ENCODE results near the gene SEC24A.
"Not testable (repeated sequence)": the region's sequence is repeated elsewhere in the genome, so short reads cannot be mapped to it uniquely, and the experiment has no call there.

SEC24A gene

DNA sequence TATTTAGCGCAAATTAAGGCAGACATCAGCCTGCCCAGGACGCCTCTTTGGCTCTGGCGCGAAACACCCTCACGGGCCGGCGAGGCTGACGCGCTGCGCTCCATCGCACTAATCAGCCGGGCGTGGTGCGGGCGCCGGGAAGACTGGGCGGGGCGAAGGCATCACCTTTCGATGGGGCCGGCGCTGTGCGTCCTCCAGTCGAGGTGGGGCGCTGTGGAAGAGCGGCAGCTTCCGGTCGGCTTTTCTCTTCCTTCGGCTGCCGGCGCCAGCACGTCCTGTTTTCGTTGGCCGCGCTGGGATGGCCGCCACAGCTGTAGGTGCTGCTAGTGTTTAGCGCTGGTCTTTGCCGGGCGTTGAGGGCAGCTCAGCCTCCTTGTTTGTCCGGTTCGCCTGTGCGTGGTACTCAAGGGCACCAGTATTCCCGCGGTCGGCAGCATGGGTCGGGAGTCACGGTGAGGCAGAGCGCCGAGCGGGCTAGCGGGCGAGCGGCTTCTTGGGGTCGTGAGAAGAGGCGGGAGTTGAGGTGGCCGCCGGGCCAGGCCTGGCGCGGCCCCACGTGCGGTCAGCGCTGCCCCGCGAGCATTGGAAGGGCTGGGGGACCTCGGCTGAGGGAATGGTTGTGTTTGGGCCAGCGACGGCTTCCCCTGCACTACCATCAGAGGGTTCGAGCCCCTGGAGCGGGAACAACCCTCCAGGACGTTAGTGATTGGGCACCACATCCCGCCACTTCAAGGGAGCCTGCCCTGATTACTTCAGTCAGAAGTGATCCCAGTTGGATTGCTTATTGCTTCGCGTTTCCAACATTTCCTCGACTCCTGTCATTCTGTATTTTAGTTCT lies 110.1 kb downstream of the SEC24A start, which contains the start of gene DDX46:
TSS of gene DDX46 (plus strand) at position 276 of the 838 bp plus-strand sequence. CDS start at position 436, 160 bp downstream.
- peak; percentile 91 for DNase-seq

GRCh38 chr5:134767528-134768291 lies 119.1 kb downstream of the SEC24A start:
- not testable (repeated sequence) for DNase-seq

DNA sequence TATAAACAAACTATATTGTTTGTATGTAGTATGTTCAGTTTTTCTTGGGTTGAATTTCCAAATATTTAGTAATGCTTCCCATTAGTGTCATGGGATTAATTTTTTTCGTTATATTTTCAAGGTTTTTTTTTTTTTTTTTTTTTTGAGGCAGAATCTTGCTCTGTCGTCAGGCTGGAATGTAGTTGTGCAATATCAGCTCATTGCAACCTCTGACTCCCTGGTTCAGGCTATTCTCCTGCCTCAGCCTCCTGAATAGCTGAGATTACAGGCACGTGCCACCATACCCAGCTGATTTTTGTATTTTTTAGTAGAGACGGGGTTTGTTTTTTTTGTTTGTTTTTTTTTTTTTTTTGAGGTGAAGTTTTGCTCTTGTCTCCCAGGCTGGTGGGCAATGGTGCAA lies 120.6 kb downstream of the SEC24A start:
- DNase-seq: peak; percentile 3

- peak; percentile 25 for DNase-seq
Observed at GRCh38 chr5:134772461-134773125, 124.0 kb downstream of the SEC24A start.

GRCh38 chr5:134777366-134777765 lies 128.8 kb downstream of the SEC24A start:
- DNase-seq: peak; percentile 51
